Chondrocyte (in vitro differentiated cells): ENCODE measurements around the gene MT1X. TPM values are rescaled to one million over a fixed set of nuclear protein-coding genes. Genes with fewer than 3 reads are reported as not detected.

ENCODE experiments used
- DNase-seq: peaks from one replicate; pipeline ENCODE4 v3.0.0; 2021; ENCODE audit warnings: mixed read lengths, low spot score
- H3K27ac Mint-ChIP-seq: one replicate; pipeline ENCODE4 v1.8.0; 2021; ENCODE audit warnings: mild to moderate bottlenecking, moderate library complexity, mixed read lengths; ENCODE audit not compliant: unreplicated experiment
- H3K27me3 Mint-ChIP-seq: 2 replicates; pipeline ENCODE4 v1.8.0; 2021; ENCODE audit warnings: low read depth, mixed read lengths
- H3K36me3 Mint-ChIP-seq: 2 replicates; pipeline ENCODE4 v1.8.0; 2021; ENCODE audit warnings: low read depth, mixed read lengths
- H3K4me1 Mint-ChIP-seq: 2 replicates; pipeline ENCODE4 v1.8.0; 2021; ENCODE audit warnings: low read depth, mild to moderate bottlenecking, mixed read lengths
- H3K4me3 Mint-ChIP-seq: one replicate; pipeline ENCODE4 v1.8.0; 2021; ENCODE audit warnings: mild to moderate bottlenecking, moderate library complexity, mixed read lengths; ENCODE audit not compliant: unreplicated experiment
- H3K9me3 Mint-ChIP-seq: 2 replicates; pipeline ENCODE4 v1.8.0; 2021; ENCODE audit warnings: low read depth, mixed read lengths
- total RNA-seq: library from RNA; stranded (reverse); gene quantifications from 3 replicates; pipeline ENCODE4 v1.2.1, GENCODE V29; 2021
- TF ChIP-seq, protein P1 (sequence below): fragments of 200-600 bp; sonication (generic); IDR thresholded peaks from 2 replicates; pipeline ENCODE4 v1.5.0; 2021; ENCODE audit warnings: antibody characterized with exemption, mild to moderate bottlenecking, moderate library complexity

The MT1X gene
- total RNA-seq, 1 donor from 2014 or later = 36.6 TPM

- TF ChIP-seq, protein P1, sequence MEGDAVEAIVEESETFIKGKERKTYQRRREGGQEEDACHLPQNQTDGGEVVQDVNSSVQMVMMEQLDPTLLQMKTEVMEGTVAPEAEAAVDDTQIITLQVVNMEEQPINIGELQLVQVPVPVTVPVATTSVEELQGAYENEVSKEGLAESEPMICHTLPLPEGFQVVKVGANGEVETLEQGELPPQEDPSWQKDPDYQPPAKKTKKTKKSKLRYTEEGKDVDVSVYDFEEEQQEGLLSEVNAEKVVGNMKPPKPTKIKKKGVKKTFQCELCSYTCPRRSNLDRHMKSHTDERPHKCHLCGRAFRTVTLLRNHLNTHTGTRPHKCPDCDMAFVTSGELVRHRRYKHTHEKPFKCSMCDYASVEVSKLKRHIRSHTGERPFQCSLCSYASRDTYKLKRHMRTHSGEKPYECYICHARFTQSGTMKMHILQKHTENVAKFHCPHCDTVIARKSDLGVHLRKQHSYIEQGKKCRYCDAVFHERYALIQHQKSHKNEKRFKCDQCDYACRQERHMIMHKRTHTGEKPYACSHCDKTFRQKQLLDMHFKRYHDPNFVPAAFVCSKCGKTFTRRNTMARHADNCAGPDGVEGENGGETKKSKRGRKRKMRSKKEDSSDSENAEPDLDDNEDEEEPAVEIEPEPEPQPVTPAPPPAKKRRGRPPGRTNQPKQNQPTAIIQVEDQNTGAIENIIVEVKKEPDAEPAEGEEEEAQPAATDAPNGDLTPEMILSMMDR = no peak
- Mint-ChIP-seq H3K9me3 (no peaks in the 10 kb centered on the region), H3K27me3 (peaks cover 65% of the 10 kb centered on the region), H3K27ac (no peak overlapping the region), H3K4me1 (peaks cover 21% of the 10 kb centered on the region), H3K4me3 (no peak overlapping the region), H3K36me3 (no peaks in the 10 kb centered on the region)
- DNase-seq = no peak
These were observed 45.5 kb upstream of the MT1X start for GRCh38 chr16:56636616-56637413.

GRCh38 chr16:56637814-56638750, 44.2 kb upstream of the MT1X start, which contains the start of gene MT1A:
Gene MT1A, plus strand, starts transcription at chr16:56638666. Its CDS starts 73 bp downstream, at chr16:56638739.
- no peaks in the 10 kb centered on the region for H3K9me3 Mint-ChIP-seq
- peaks cover 2% of the 10 kb centered on the region for H3K36me3 Mint-ChIP-seq
- H3K27me3 Mint-ChIP-seq = peaks cover 72% of the 10 kb centered on the region
- no peak for DNase-seq
- peak within 1 kb of the TSS; percentile 70 for H3K4me3 Mint-ChIP-seq
- TF ChIP-seq, protein P1 = no peak
- no peak within 1 kb of the TSS for H3K27ac Mint-ChIP-seq
- peaks cover 14% of the 10 kb centered on the region for H3K4me1 Mint-ChIP-seq

DNA sequence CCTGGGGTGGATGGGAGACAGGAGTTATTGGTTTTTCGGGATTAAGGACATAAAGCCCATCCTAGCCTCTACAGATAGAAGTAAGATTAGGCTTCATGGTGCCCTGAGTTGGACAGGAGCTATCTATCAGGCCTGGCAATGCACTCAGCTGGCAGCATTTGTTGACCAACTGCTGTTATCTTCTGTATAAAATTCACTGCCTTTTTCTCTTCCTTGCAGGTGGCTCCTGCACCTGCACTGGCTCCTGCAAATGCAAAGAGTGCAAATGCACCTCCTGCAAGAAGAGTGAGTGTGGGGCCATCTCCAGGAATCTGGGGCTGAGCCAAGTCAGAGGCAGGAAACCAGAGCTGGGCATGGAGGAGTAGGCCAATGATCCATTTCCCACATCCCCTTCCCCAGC, 43.2 kb upstream of the MT1X start:
- Mint-ChIP-seq H3K4me3 (peak overlapping the region; percentile 70), H3K36me3 (peaks cover 2% of the 10 kb centered on the region), H3K27ac (no peak overlapping the region), H3K27me3 (peaks cover 70% of the 10 kb centered on the region), H3K4me1 (peaks cover 18% of the 10 kb centered on the region), H3K9me3 (no peaks in the 10 kb centered on the region)
- TF ChIP-seq, protein P1 = no peak
- no peak for DNase-seq

DNA sequence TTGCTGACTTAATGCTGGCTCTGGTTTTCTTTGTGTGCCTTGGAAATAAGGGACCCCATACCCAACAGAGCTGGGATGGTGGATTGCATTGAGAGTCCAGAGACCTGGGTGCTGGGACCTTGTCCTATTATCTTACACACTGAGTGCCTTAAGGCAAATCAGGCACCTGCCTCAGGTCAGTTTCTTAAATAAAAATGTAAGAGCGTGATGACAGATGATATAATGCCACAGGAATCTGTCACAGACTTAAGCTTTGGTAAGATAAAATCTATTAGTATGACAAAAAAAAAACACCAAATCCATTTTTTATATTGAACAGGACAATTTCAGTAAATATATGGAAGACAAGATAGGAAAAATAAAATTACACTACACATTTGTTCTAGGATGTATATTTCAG, 42.2 kb upstream of the MT1X start:
- Mint-ChIP-seq H3K4me1 (peaks cover 14% of the 10 kb centered on the region), H3K9me3 (no peaks in the 10 kb centered on the region), H3K27me3 (peaks cover 69% of the 10 kb centered on the region), H3K27ac (no peak overlapping the region), H3K36me3 (peaks cover 2% of the 10 kb centered on the region), H3K4me3 (no peak overlapping the region)
- no peak for DNase-seq
- TF ChIP-seq, protein P1 = no peak

DNA sequence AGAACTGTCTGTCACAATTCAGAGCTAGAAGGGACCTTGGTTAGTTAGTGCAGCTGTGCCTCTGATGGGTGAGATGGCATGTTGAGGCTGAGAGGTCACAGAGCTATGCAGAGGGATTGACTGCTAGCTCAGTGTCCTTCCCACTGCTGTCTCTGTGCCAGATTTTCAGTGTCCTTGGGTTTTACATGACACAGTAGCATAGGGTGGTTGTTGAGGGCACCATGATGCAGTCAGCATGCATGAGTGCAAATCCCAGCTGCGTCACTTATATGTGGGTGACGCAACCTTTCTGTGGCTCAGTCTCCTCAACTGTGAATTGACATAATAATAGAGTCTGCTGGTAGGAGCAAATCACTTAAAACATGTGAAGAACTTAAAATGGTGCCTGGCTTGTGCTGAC, 41.1 kb upstream of the MT1X start:
- H3K9me3 Mint-ChIP-seq = no peaks in the 10 kb centered on the region
- peaks cover 70% of the 10 kb centered on the region for H3K27me3 Mint-ChIP-seq
- TF ChIP-seq, protein P1 = no peak
- no peak overlapping the region for H3K4me3 Mint-ChIP-seq
- peaks cover 13% of the 10 kb centered on the region for H3K4me1 Mint-ChIP-seq
- DNase-seq = no peak
- no peak overlapping the region for H3K27ac Mint-ChIP-seq
- peaks cover 2% of the 10 kb centered on the region for H3K36me3 Mint-ChIP-seq
